Astrocyte (in vitro differentiated cells and primary cell): ENCODE measurements around the gene PPP2R5C.

ENCODE experiments used
- CTCF ChIP-seq: IDR thresholded peaks from 2 replicates; pipeline ENCODE4 v1.5.1; 2011; ENCODE audit warnings: low read depth, mild to moderate bottlenecking, inconsistent platforms, low read length, moderate library complexity; ENCODE audit not compliant: insufficient read depth
- EZH2 ChIP-seq: IDR thresholded peaks from 2 replicates; pipeline ENCODE4 v1.6.1; 2012; ENCODE audit warnings: mild to moderate bottlenecking, low read length, inconsistent platforms; ENCODE audit not compliant: insufficient read depth

DNA sequence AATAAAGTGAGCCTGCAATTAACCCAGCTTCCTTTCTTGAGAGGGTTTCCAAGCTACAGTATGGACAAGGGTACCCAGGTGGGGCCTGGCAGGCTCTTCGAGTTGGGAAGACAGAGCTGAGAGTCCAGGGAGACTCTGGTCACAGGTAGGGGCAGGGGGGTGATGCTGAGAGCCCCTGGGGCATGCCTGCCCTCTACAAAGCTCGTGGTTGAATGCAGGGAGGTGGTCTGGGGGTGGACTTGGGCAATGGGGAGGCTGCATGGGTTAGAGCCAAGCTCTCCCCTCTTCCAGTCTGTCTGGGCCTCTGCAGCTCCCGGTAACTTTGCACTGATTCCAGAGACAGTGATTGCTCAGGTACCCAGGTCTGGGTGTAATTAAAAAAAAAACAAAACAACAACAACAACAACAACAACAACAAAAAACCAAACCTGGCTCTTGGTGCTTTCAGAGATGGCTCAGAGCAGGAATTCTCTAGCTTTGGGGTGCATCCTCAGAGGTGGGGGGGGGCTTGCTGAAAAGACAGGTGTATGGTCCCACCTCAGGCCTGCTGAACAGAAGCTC, 30.8 kb upstream of the PPP2R5C start:
- no peak for TF ChIP-seq CTCF
- TF ChIP-seq EZH2 = no peak
